DLD1 (cell line): ENCODE results near the gene ECHS1.
"Not testable (repeated sequence)": the region's sequence is repeated elsewhere in the genome, so short reads cannot be mapped to it uniquely, and the experiment has no call there.

Experiments
- in situ Hi-C: cut with HindIII; loops from 2 replicates; pipeline ENCODE4 v1.10.0; 2017; ENCODE audit warnings: low sequenced_read_pairs

The ECHS1 gene

GRCh38 chr10:133326745-133327650, 46.2 kb downstream of the ECHS1 start:
- in situ Hi-C loops, result no loop called here

- in situ Hi-C loops, result no loop called here
These were observed 47.0 kb downstream of the ECHS1 start for GRCh38 chr10:133326223-133326551.

GRCh38 chr10:133325440-133326222, 47.5 kb downstream of the ECHS1 start:
- in situ Hi-C loops, result no loop called here

- in situ Hi-C loops, result no loop called here
These were observed 48.3 kb downstream of the ECHS1 start for GRCh38 chr10:133324857-133325260.

GRCh38 chr10:133324198-133324792, 48.9 kb downstream of the ECHS1 start:
- in situ Hi-C loops, result no loop called here

- in situ Hi-C loops, result not testable (repeated sequence)
These were observed 51.0 kb downstream of the ECHS1 start for GRCh38 chr10:133322064-133322709.

GRCh38 chr10:133320852-133321422, 52.2 kb downstream of the ECHS1 start:
- in situ Hi-C loops, result not testable (repeated sequence)

GRCh38 chr10:133318494-133319127, 54.5 kb downstream of the ECHS1 start:
- in situ Hi-C loops, result no loop called here

GRCh38 chr10:133316732-133317131, 56.4 kb downstream of the ECHS1 start:
- in situ Hi-C loops, result no loop called here

GRCh38 chr10:133316266-133316665, 56.9 kb downstream of the ECHS1 start:
- in situ Hi-C loops, result no loop called here

- in situ Hi-C loops, result no loop called here
These were observed 57.3 kb downstream of the ECHS1 start for GRCh38 chr10:133315847-133316246.

- in situ Hi-C loops, result no loop called here
These were observed 58.2 kb downstream of the ECHS1 start for GRCh38 chr10:133314911-133315310.

GRCh38 chr10:133313192-133313591, 60.0 kb downstream of the ECHS1 start:
- in situ Hi-C loops, result no loop called here

- in situ Hi-C loops, result no loop called here
These were observed 60.4 kb downstream of the ECHS1 start for GRCh38 chr10:133312769-133313145.
